IMR-90 (cell line): ENCODE results near the gene SCAMP2. TPM values are rescaled to one million over a fixed set of nuclear protein-coding genes. Genes with fewer than 3 reads are reported as not detected.

Experiments used
- ATAC-seq: fragments of 200-7000 bp; cut with Tn5 transposase; 2 replicates; pipeline ENCODE4 v1.9.1; 2020; ENCODE audit warnings: low read depth, mild to moderate bottlenecking, moderate library complexity
- BruUV-seq: library from RNA; stranded (reverse); fragments of 400-500 nt; replicated peaks from 2 replicates; lab custom pipeline; 2021; lab: Mats Ljungman, UMichigan
- CTCF ChIA-PET: fragments of 300-600 bp; formaldehyde crosslinking; extraction: SDS; loops from one replicate; lab custom pipeline; 2021; ENCODE audit warnings: antibody characterized with exemption; lab: Yijun Ruan, JAX
- POLR2A ChIA-PET: fragments of 300-600 bp; sonication (Branson Sonifier 250); formaldehyde crosslinking; loops from one replicate; lab custom pipeline; 2022; ENCODE audit warnings: antibody characterized with exemption; ENCODE audit not compliant: unreplicated experiment; lab: Charles Lee
- DNase-seq: peaks from one replicate; pipeline ENCODE4 v3.0.0; 2013
- H2AFZ ChIP-seq: replicated peaks from 2 replicates; pipeline ENCODE3; 2013; ENCODE audit warnings: low read length, mild to moderate bottlenecking; ENCODE audit not compliant: poor library complexity
- H2AK5ac ChIP-seq: 2 replicates; pipeline ENCODE4 v1.6.1; 2013; ENCODE audit warnings: low read depth, low read length, inconsistent platforms
- H2AK9ac ChIP-seq: replicated peaks from 2 replicates; pipeline ENCODE3; 2013; ENCODE audit warnings: mild to moderate bottlenecking, low read depth, low read length, moderate library complexity; ENCODE audit not compliant: poor library complexity
- H2BK120ac ChIP-seq: 2 replicates; pipeline ENCODE4 v1.6.1; 2013; ENCODE audit warnings: low read depth, low read length, inconsistent platforms
- H2BK15ac ChIP-seq: 3 replicates; pipeline ENCODE4 v1.6.1; 2013; ENCODE audit warnings: low read depth, low read length, inconsistent platforms
- H2BK20ac ChIP-seq: 2 replicates; pipeline ENCODE4 v1.6.1; 2013; ENCODE audit warnings: low read depth, mild to moderate bottlenecking, inconsistent platforms, low read length, moderate library complexity
- H2BK5ac ChIP-seq: 2 replicates; pipeline ENCODE4 v1.6.1; 2013; ENCODE audit warnings: mild to moderate bottlenecking, low read depth, low read length, inconsistent platforms; ENCODE audit not compliant: poor library complexity, severe bottlenecking
- H3K14ac ChIP-seq: replicated peaks from 2 replicates; pipeline ENCODE4 v1.6.1; 2013; ENCODE audit warnings: low read depth, low read length, inconsistent platforms
- H3K18ac ChIP-seq: 2 replicates; pipeline ENCODE4 v1.6.1; 2013; ENCODE audit warnings: low read depth, low read length, control low read depth
- H3K23ac ChIP-seq: 2 replicates; pipeline ENCODE4 v1.6.1; 2013; ENCODE audit warnings: low read depth, low read length, inconsistent platforms
- H3K27ac ChIP-seq: 2 replicates; pipeline ENCODE4 v1.5.1; 2013; ENCODE audit warnings: mild to moderate bottlenecking, control low read depth, low read length; ENCODE audit not compliant: insufficient read depth
- H3K27me3 ChIP-seq: 2 replicates; pipeline ENCODE4 v1.6.1; 2013; ENCODE audit warnings: low read length; ENCODE audit not compliant: control insufficient read depth, insufficient read depth
- H3K36me3 ChIP-seq: 2 replicates; pipeline ENCODE4 v1.6.1; 2013; ENCODE audit warnings: low read length, mixed read lengths; ENCODE audit not compliant: control insufficient read depth, insufficient read depth
- H3K4ac ChIP-seq: 2 replicates; pipeline ENCODE4 v1.6.1; 2013; ENCODE audit warnings: low read depth, low read length, inconsistent platforms
- H3K4me1 ChIP-seq: 2 replicates; pipeline ENCODE4 v1.6.1; 2013; ENCODE audit warnings: low read length, mixed read lengths; ENCODE audit not compliant: control insufficient read depth, insufficient read depth
- H3K4me2 ChIP-seq: 2 replicates; pipeline ENCODE4 v1.6.1; 2013; ENCODE audit warnings: low read depth, mild to moderate bottlenecking, control low read depth, low read length, moderate library complexity
- H3K4me3 ChIP-seq: 2 replicates; pipeline ENCODE4 v1.5.1; 2013; ENCODE audit warnings: low read depth, mild to moderate bottlenecking, control low read depth, low read length, moderate library complexity; ENCODE audit not compliant: insufficient read depth
- H3K56ac ChIP-seq: 2 replicates; pipeline ENCODE4 v1.6.1; 2013; ENCODE audit warnings: low read length, inconsistent platforms; ENCODE audit not compliant: insufficient read depth; ENCODE audit errors: extremely low read depth
- H3K79me1 ChIP-seq, 2 experiments: 2 replicates each; pipeline ENCODE4 v1.6.1; 2013; ENCODE audit warnings: low read length in 2 of 2, inconsistent platforms in 1 of 2, low read depth in 1 of 2
- H3K9ac ChIP-seq: 2 replicates; pipeline ENCODE4 v1.6.1; 2013; ENCODE audit warnings: low read depth, low read length, control low read depth
- H3K9me1 ChIP-seq: 2 replicates; pipeline ENCODE4 v1.6.1; 2013; ENCODE audit warnings: low read length, inconsistent platforms; ENCODE audit not compliant: insufficient read depth
- H3K9me3 ChIP-seq: 2 replicates; pipeline ENCODE4 v1.6.1; 2013; ENCODE audit warnings: low read length; ENCODE audit not compliant: control insufficient read depth, insufficient read depth
- H4K20me1 ChIP-seq: 2 replicates; pipeline ENCODE4 v1.6.1; 2013; ENCODE audit warnings: low read length, inconsistent platforms; ENCODE audit not compliant: insufficient read depth
- H4K5ac ChIP-seq: 2 replicates; pipeline ENCODE4 v1.6.1; 2013; ENCODE audit warnings: mild to moderate bottlenecking, low read depth, low read length, control low read depth
- H4K8ac ChIP-seq, 2 experiments: 2 replicates each; pipeline ENCODE4 v1.6.1; 2013; ENCODE audit warnings: low read depth in 2 of 2, low read length in 2 of 2, control low read depth in 1 of 2, inconsistent platforms in 1 of 2
- H4K91ac ChIP-seq: 2 replicates; pipeline ENCODE4 v1.6.1; 2013; ENCODE audit warnings: low read depth, low read length, inconsistent platforms; ENCODE audit not compliant: insufficient read depth
- CEBPB ChIP-seq: IDR thresholded peaks from 2 replicates; pipeline ENCODE4 v1.6.1; 2012; ENCODE audit warnings: low read depth, low read length, improper control_type of control experiment
- ELK1 ChIP-seq: fragments of 150-350 bp; IDR thresholded peaks from 2 replicates; pipeline ENCODE4 v1.6.1; 2016; ENCODE audit warnings: low read depth, mild to moderate bottlenecking, low read length, moderate library complexity, borderline replicate concordance
- MAFK ChIP-seq: IDR thresholded peaks from 2 replicates; pipeline ENCODE4 v1.6.1; 2012; ENCODE audit warnings: low read depth, low read length, improper control_type of control experiment
- NFE2L2 ChIP-seq: fragments of 150-350 bp; IDR thresholded peaks from 2 replicates; pipeline ENCODE4 v1.6.1; 2016; ENCODE audit warnings: low read depth, mild to moderate bottlenecking, low read length
- POLR2A ChIP-seq: IDR thresholded peaks from 2 replicates; pipeline ENCODE4 v1.6.1; 2012; ENCODE audit warnings: mild to moderate bottlenecking, low read depth, low read length
- RCOR1 ChIP-seq: IDR thresholded peaks from 2 replicates; pipeline ENCODE4 v1.6.1; 2012; ENCODE audit warnings: mild to moderate bottlenecking, low read length, improper control_type of control experiment; ENCODE audit not compliant: insufficient replicate concordance
- RFX5 ChIP-seq: IDR thresholded peaks from 2 replicates; pipeline ENCODE4 v1.8.0; 2012; ENCODE audit warnings: low read depth, mild to moderate bottlenecking, low read length, moderate library complexity
- whole genome bisulfite sequencing, 2 experiments: methylation state at CpG; one replicate each; pipeline versions ENCODE4 v1.1.5 to v1.1.7; 2013; ENCODE audit warnings: missing lambda C conversion rate in 2 of 2; ENCODE audit not compliant: insufficient read length in 1 of 2; ENCODE audit errors: extremely low coverage in 2 of 2; 5-methylcytosine and 5-hydroxymethylcytosine counted together
- dilution Hi-C: fragments of 300-500 bp; cut with HindIII; formaldehyde crosslinking; loops from one replicate; pipeline ENCODE4 v1.14.3; 2018; ENCODE audit warnings: low sequenced_read_pairs; ENCODE audit not compliant: unreplicated experiment
- in situ Hi-C: fragments of 300-500 bp; cut with MboI; formaldehyde crosslinking; loops from 3 replicates; pipeline ENCODE4 v1.14.3; 2019; ENCODE audit warnings: low sequenced_read_pairs, inconsistent platforms, mixed read lengths
- intact Hi-C: fragments of 100-400 bp; cut with micrococcal nuclease; formaldehyde crosslinking; loops from 2 replicates; pipeline ENCODE4 v1.10.0; 2022
- polyA plus RNA-seq, 3 experiments: library from polyadenylated mRNA; depleted of rRNA; stranded (reverse); fragments of >200 nt; gene quantifications; 2 replicates each; pipeline ENCODE4 v1.2.3, GENCODE V29; 2012; ENCODE audit warnings: low replicate concordance in 1 of 3
- total RNA-seq: library from RNA; depleted of rRNA; stranded (reverse); fragments of >200 nt; gene quantifications from 2 replicates; pipeline ENCODE4 v1.2.3, GENCODE V29; 2012
- TF ChIP-seq, protein P1 (sequence below): conservative IDR thresholded peaks from 2 replicates; pipeline ENCODE4 v1.5.1; 2012; ENCODE audit warnings: mild to moderate bottlenecking, low read depth, low read length, improper control_type of control experiment

Gene SCAMP2
- total and polyA plus RNA-seq, 2 of the 4 experiments (the other 2 are of a cell fraction) = 25.8 to 111 TPM

- BruUV-seq = no TSS peak
- Histone ChIP-seq H3K79me1 (peaks cover 6 to 23% of the 10 kb centered on the region in 2 experiments), H4K20me1 (peaks cover 19% of the 10 kb centered on the region), H3K18ac (no peak overlapping the region), H3K9me3 (no peaks in the 10 kb centered on the region), H4K91ac (no peak overlapping the region), H2AK5ac (no peak overlapping the region), H3K9me1 (no peaks in the 10 kb centered on the region), H2AK9ac (no peak overlapping the region), H3K36me3 (peaks cover 57% of the 10 kb centered on the region), H3K4ac (no peak overlapping the region), H3K9ac (no peak overlapping the region), H3K4me3 (no peak overlapping the region), H3K23ac (no peak overlapping the region), H4K8ac (no peak overlapping the region), H2BK5ac (no peak overlapping the region), H3K27me3 (no peaks in the 10 kb centered on the region), H2BK15ac (no peak overlapping the region), H3K4me1 (no peaks in the 10 kb centered on the region), H3K27ac (no peak overlapping the region), H2BK120ac (no peak overlapping the region), H2AFZ (no peak overlapping the region), H3K56ac (no peak overlapping the region), H3K14ac (no peak overlapping the region), H2BK20ac (no peak overlapping the region), H3K4me2 (no peak overlapping the region), H4K5ac (no peak overlapping the region)
- ATAC-seq (no peak), DNase-seq (no peak)
- ChIA-PET POLR2A (no interaction called here), CTCF (no interaction called here)
- intact Hi-C loops = no loop called here
- in situ Hi-C loops = no loop called here
- TF ChIP-seq CEBPB (no peak), NFE2L2 (no peak), ELK1 (no peak), MAFK (no peak), RCOR1 (no peak), RFX5 (no peak), POLR2A (no peak)
- TF ChIP-seq, protein P1, sequence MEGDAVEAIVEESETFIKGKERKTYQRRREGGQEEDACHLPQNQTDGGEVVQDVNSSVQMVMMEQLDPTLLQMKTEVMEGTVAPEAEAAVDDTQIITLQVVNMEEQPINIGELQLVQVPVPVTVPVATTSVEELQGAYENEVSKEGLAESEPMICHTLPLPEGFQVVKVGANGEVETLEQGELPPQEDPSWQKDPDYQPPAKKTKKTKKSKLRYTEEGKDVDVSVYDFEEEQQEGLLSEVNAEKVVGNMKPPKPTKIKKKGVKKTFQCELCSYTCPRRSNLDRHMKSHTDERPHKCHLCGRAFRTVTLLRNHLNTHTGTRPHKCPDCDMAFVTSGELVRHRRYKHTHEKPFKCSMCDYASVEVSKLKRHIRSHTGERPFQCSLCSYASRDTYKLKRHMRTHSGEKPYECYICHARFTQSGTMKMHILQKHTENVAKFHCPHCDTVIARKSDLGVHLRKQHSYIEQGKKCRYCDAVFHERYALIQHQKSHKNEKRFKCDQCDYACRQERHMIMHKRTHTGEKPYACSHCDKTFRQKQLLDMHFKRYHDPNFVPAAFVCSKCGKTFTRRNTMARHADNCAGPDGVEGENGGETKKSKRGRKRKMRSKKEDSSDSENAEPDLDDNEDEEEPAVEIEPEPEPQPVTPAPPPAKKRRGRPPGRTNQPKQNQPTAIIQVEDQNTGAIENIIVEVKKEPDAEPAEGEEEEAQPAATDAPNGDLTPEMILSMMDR = no peak
- WGBS, 2 experiments = 91% methylated on average over 3 of the region's 7 CpGs; no CpG with 5 or more reads in 1 of the 2 experiments
- dilution Hi-C loops = no loop called here
Measured at GRCh38 chr15:74851960-74852359, 21.2 kb downstream of the SCAMP2 start.
